Measurements from ENCODE around the gene DDA1.
A peak's percentile ranks its signal among the peaks of the same experiment; 100 is the strongest.

DDA1 gene

GRCh38 chr19:17327068-17327653, 17.8 kb downstream of the DDA1 start:
- H3K27ac ChIP-seq (ENCODE audit: low read length): no peak overlapping the region
- H3K4me1 ChIP-seq (ENCODE audit: control insufficient read depth in 1 of 2, insufficient read depth in 2 of 2, low read length in 2 of 2): peaks cover 0 to 17% of the 10 kb centered on the region in 2 donors
- H3K4me3 ChIP-seq (ENCODE audit: low read depth in 1 of 2, low read length in 2 of 2): no peak overlapping the region
- H3K9me3 ChIP-seq (ENCODE audit: control insufficient read depth in 1 of 2, low read length in 2 of 2): no peaks in the 10 kb centered on the region
- peaks cover 0 to 14% of the 10 kb centered on the region in 2 donors for H3K36me3 ChIP-seq (ENCODE audit: control insufficient read depth in 1 of 2, insufficient read depth in 2 of 2, low read length in 2 of 2)
- H3K27me3 ChIP-seq (ENCODE audit: low read depth, low read length): peaks cover 18% of the 10 kb centered on the region

- H3K36me3 ChIP-seq (ENCODE audit: control insufficient read depth in 1 of 2, insufficient read depth in 2 of 2, low read length in 2 of 2): peaks cover 0 to 11% of the 10 kb centered on the region in 2 donors
- H3K27me3 ChIP-seq (ENCODE audit: low read depth, low read length): peaks cover 18% of the 10 kb centered on the region
- no peak overlapping the region for H3K27ac ChIP-seq (ENCODE audit: low read length)
- peaks cover 0 to 14% of the 10 kb centered on the region in 2 donors for H3K4me1 ChIP-seq (ENCODE audit: control insufficient read depth in 1 of 2, insufficient read depth in 2 of 2, low read length in 2 of 2)
- no peaks in the 10 kb centered on the region for H3K9me3 ChIP-seq (ENCODE audit: control insufficient read depth in 1 of 2, low read length in 2 of 2)
- H3K4me3 ChIP-seq (ENCODE audit: low read depth in 1 of 2, low read length in 2 of 2): peak overlapping the region in 1 of 2 donors; percentile 48
Measured at GRCh38 chr19:17327654-17328516, 18.5 kb downstream of the DDA1 start.

GRCh38 chr19:17328517-17329365, 19.4 kb downstream of the DDA1 start:
- peaks cover 18% of the 10 kb centered on the region for H3K27me3 ChIP-seq (ENCODE audit: low read depth, low read length)
- H3K4me3 ChIP-seq (ENCODE audit: low read depth in 1 of 2, low read length in 2 of 2): peak overlapping the region in 1 of 2 donors; percentile 48
- H3K9me3 ChIP-seq (ENCODE audit: control insufficient read depth in 1 of 2, low read length in 2 of 2): no peaks in the 10 kb centered on the region
- no peak overlapping the region for H3K27ac ChIP-seq (ENCODE audit: low read length)
- peaks cover 0 to 11% of the 10 kb centered on the region in 2 donors for H3K36me3 ChIP-seq (ENCODE audit: control insufficient read depth in 1 of 2, insufficient read depth in 2 of 2, low read length in 2 of 2)
- peaks cover 0 to 15% of the 10 kb centered on the region in 2 donors for H3K4me1 ChIP-seq (ENCODE audit: control insufficient read depth in 1 of 2, insufficient read depth in 2 of 2, low read length in 2 of 2)

GRCh38 chr19:17329366-17330261, 20.3 kb downstream of the DDA1 start:
- H3K4me3 ChIP-seq (ENCODE audit: low read depth in 1 of 2, low read length in 2 of 2): no peak overlapping the region
- H3K27me3 ChIP-seq (ENCODE audit: low read depth, low read length): peaks cover 18% of the 10 kb centered on the region
- peaks cover 0 to 22% of the 10 kb centered on the region in 2 donors for H3K4me1 ChIP-seq (ENCODE audit: control insufficient read depth in 1 of 2, insufficient read depth in 2 of 2, low read length in 2 of 2)
- H3K9me3 ChIP-seq (ENCODE audit: control insufficient read depth in 1 of 2, low read length in 2 of 2): no peaks in the 10 kb centered on the region
- peaks cover 0 to 11% of the 10 kb centered on the region in 2 donors for H3K36me3 ChIP-seq (ENCODE audit: control insufficient read depth in 1 of 2, insufficient read depth in 2 of 2, low read length in 2 of 2)
- no peak overlapping the region for H3K27ac ChIP-seq (ENCODE audit: low read length)

GRCh38 chr19:17330262-17331044, 21.1 kb downstream of the DDA1 start:
- peaks cover 0 to 11% of the 10 kb centered on the region in 2 donors for H3K36me3 ChIP-seq (ENCODE audit: control insufficient read depth in 1 of 2, insufficient read depth in 2 of 2, low read length in 2 of 2)
- H3K4me3 ChIP-seq (ENCODE audit: low read depth in 1 of 2, low read length in 2 of 2): no peak overlapping the region
- no peak overlapping the region for H3K27ac ChIP-seq (ENCODE audit: low read length)
- peaks cover 18% of the 10 kb centered on the region for H3K27me3 ChIP-seq (ENCODE audit: low read depth, low read length)
- no peaks in the 10 kb centered on the region for H3K9me3 ChIP-seq (ENCODE audit: control insufficient read depth in 1 of 2, low read length in 2 of 2)
- H3K4me1 ChIP-seq (ENCODE audit: control insufficient read depth in 1 of 2, insufficient read depth in 2 of 2, low read length in 2 of 2): peaks cover 4 to 28% of the 10 kb centered on the region in 2 donors

- Histone ChIP-seq H3K36me3 (ENCODE audit: control insufficient read depth in 1 of 2, insufficient read depth in 2 of 2, low read length in 2 of 2) (peaks cover 0 to 11% of the 10 kb centered on the region in 2 donors), H3K27ac (ENCODE audit: low read length) (no peak overlapping the region), H3K4me1 (ENCODE audit: control insufficient read depth in 1 of 2, insufficient read depth in 2 of 2, low read length in 2 of 2) (peaks cover 4 to 30% of the 10 kb centered on the region in 2 donors), H3K4me3 (ENCODE audit: low read depth in 1 of 2, low read length in 2 of 2) (no peak overlapping the region), H3K27me3 (ENCODE audit: low read depth, low read length) (peaks cover 18% of the 10 kb centered on the region), H3K9me3 (ENCODE audit: control insufficient read depth in 1 of 2, low read length in 2 of 2) (no peaks in the 10 kb centered on the region)
Measured at GRCh38 chr19:17331045-17331558, 21.7 kb downstream of the DDA1 start.

- H3K9me3 ChIP-seq (ENCODE audit: control insufficient read depth in 1 of 2, low read length in 2 of 2): no peaks in the 10 kb centered on the region
- H3K4me3 ChIP-seq (ENCODE audit: low read depth in 1 of 2, low read length in 2 of 2): no peak overlapping the region
- peaks cover 18% of the 10 kb centered on the region for H3K27me3 ChIP-seq (ENCODE audit: low read depth, low read length)
- H3K4me1 ChIP-seq (ENCODE audit: control insufficient read depth in 1 of 2, insufficient read depth in 2 of 2, low read length in 2 of 2): peaks cover 4 to 30% of the 10 kb centered on the region in 2 donors
- H3K27ac ChIP-seq (ENCODE audit: low read length): no peak overlapping the region
- H3K36me3 ChIP-seq (ENCODE audit: control insufficient read depth in 1 of 2, insufficient read depth in 2 of 2, low read length in 2 of 2): peaks cover 0 to 11% of the 10 kb centered on the region in 2 donors
Measured at GRCh38 chr19:17332360-17332676, 23.0 kb downstream of the DDA1 start.

GRCh38 chr19:17332677-17333581, 23.6 kb downstream of the DDA1 start:
- no peaks in the 10 kb centered on the region for H3K9me3 ChIP-seq (ENCODE audit: control insufficient read depth in 1 of 2, low read length in 2 of 2)
- no peak overlapping the region for H3K27ac ChIP-seq (ENCODE audit: low read length)
- H3K4me1 ChIP-seq (ENCODE audit: control insufficient read depth in 1 of 2, insufficient read depth in 2 of 2, low read length in 2 of 2): peaks cover 4 to 33% of the 10 kb centered on the region in 2 donors
- no peak overlapping the region for H3K4me3 ChIP-seq (ENCODE audit: low read depth in 1 of 2, low read length in 2 of 2)
- peaks cover 0 to 11% of the 10 kb centered on the region in 2 donors for H3K36me3 ChIP-seq (ENCODE audit: control insufficient read depth in 1 of 2, insufficient read depth in 2 of 2, low read length in 2 of 2)
- peaks cover 18% of the 10 kb centered on the region for H3K27me3 ChIP-seq (ENCODE audit: low read depth, low read length)

- H3K4me1 ChIP-seq (ENCODE audit: control insufficient read depth in 1 of 2, insufficient read depth in 2 of 2, low read length in 2 of 2): peaks cover 4 to 33% of the 10 kb centered on the region in 2 donors
- H3K27me3 ChIP-seq (ENCODE audit: low read depth, low read length): peaks cover 18% of the 10 kb centered on the region
- peaks cover 0 to 11% of the 10 kb centered on the region in 2 donors for H3K36me3 ChIP-seq (ENCODE audit: control insufficient read depth in 1 of 2, insufficient read depth in 2 of 2, low read length in 2 of 2)
- peak overlapping the region; percentile 60 to 82 for H3K4me3 ChIP-seq (ENCODE audit: low read depth in 1 of 2, low read length in 2 of 2)
- H3K27ac ChIP-seq (ENCODE audit: low read length): no peak overlapping the region
- no peaks in the 10 kb centered on the region for H3K9me3 ChIP-seq (ENCODE audit: control insufficient read depth in 1 of 2, low read length in 2 of 2)
Measured at GRCh38 chr19:17333611-17334413, 24.4 kb downstream of the DDA1 start.
